GM12864 (cell line): Measurements from ENCODE around the gene PDE11A.

ENCODE experiments used
- DNase-seq: peaks from one replicate; pipeline ENCODE4 v3.0.0-alpha.2; 2011; ENCODE audit warnings: low read depth
- H3K4me3 ChIP-seq: 2 replicates; pipeline ENCODE4 v1.5.1; 2011; ENCODE audit warnings: mild to moderate bottlenecking, low read depth, low read length, control low read depth
- CTCF ChIP-seq: IDR thresholded peaks from 2 replicates; pipeline ENCODE4 v1.5.1; 2011; ENCODE audit warnings: low read depth, mild to moderate bottlenecking, moderate library complexity, low read length, control low read depth, inconsistent platforms; ENCODE audit errors: missing control alignments

The PDE11A gene

DNA sequence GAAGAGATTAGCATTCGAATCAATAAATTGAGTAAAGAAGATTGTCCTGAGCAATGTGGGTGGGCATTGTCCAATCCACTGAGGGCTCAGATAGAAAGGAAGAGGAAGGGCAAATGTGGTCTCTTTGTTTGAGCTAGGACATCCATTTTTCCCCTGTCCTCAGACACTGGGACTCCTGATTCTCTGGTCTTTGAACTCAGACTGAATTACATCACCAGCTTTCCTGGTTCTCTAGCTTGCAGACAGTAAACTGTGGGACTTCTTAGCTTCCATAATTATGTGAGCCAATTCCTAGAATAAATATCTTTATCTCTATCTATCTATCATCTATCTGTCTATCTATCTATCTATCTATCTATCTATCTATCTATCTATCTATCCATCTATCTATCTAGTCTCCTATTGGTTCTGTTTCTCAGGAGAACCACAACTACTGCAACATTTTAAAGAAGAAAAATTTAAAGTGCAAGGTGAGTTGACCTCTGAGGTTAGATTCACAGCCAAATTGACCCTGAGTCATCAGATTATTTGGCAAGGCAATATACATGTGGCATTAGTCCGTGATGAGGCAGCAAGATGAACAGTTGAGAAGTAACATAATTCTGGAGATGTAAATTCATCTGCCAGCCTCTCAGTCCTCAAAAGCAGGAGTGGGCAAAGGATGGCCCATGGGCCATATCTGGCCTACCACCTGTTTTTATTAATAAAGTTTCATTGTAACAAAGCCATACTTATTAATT, 191.4 kb downstream of the PDE11A start:
- DNase-seq, result no peak
- no peak overlapping the region for H3K4me3 ChIP-seq
- TF ChIP-seq CTCF, result no peak

GRCh38 chr2:177880285-177880684, 192.3 kb downstream of the PDE11A start:
- no peak for DNase-seq
- TF ChIP-seq CTCF, result no peak
- H3K4me3 ChIP-seq, result no peak overlapping the region

GRCh38 chr2:177876950-177877349, 195.6 kb downstream of the PDE11A start:
- no peak for TF ChIP-seq CTCF
- no peak overlapping the region for H3K4me3 ChIP-seq
- no peak for DNase-seq

GRCh38 chr2:177874686-177875085, 197.9 kb downstream of the PDE11A start:
- no peak overlapping the region for H3K4me3 ChIP-seq
- TF ChIP-seq CTCF, result no peak
- no peak for DNase-seq

- no peak overlapping the region for H3K4me3 ChIP-seq
- no peak for DNase-seq
- no peak for TF ChIP-seq CTCF
Measured at GRCh38 chr2:177873915-177874314, 198.7 kb downstream of the PDE11A start.

DNA sequence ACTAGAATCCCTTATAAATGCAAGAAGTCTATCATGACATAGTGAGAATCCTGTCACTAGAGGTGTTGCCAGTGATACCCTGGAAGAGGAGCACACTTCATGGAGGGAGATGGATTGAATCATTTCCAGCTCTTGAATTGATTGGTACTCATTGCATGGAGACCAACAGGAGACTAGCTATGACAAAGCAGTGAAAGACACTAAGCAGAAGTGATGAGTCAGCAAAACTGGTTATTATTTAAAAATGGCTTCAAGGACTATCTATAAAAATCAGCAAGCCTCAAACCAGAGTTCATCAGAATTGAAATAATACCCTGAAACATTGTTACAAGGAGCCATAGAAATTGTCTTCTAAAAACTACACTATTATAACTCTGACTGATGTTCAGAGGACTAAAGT, 200.3 kb downstream of the PDE11A start:
- TF ChIP-seq CTCF, result no peak
- DNase-seq, result no peak
- H3K4me3 ChIP-seq, result no peak overlapping the region

GRCh38 chr2:177869912-177870311, 202.7 kb downstream of the PDE11A start:
- no peak overlapping the region for H3K4me3 ChIP-seq
- no peak for DNase-seq
- no peak for TF ChIP-seq CTCF
